GM21515 (cell line): ENCODE measurements around the gene CYP3A7.
"Not testable (repeated sequence)": the region's sequence is repeated elsewhere in the genome, so short reads cannot be mapped to it uniquely, and the experiment has no call there.

ENCODE experiments used
- ATAC-seq: cut with Tn5 transposase; IDR thresholded peaks from one replicate; pipeline ENCODE4 v1.9.1; 2021; ENCODE audit not compliant: unreplicated experiment

Gene CYP3A7

GRCh38 chr7:99674995-99675742 is 59.8 kb downstream of the CYP3A7 start:
- ATAC-seq = no peak

- no peak for ATAC-seq
These were observed 62.4 kb downstream of the CYP3A7 start for GRCh38 chr7:99672573-99672972.

GRCh38 chr7:99669782-99670181 is 65.2 kb downstream of the CYP3A7 start:
- ATAC-seq = no peak

- no peak for ATAC-seq
These were observed 66.5 kb downstream of the CYP3A7 start for GRCh38 chr7:99668541-99668940.

GRCh38 chr7:99667179-99667578 is 67.8 kb downstream of the CYP3A7 start:
- no peak for ATAC-seq

- no peak for ATAC-seq
These were observed 69.0 kb downstream of the CYP3A7 start for GRCh38 chr7:99666013-99666395.

GRCh38 chr7:99665312-99666012 is 69.5 kb downstream of the CYP3A7 start:
- ATAC-seq = no peak

GRCh38 chr7:99657879-99658278 is 77.1 kb downstream of the CYP3A7 start:
- not testable (repeated sequence) for ATAC-seq
